ENCODE data around the gene ABHD18.
"Not testable (repeated sequence)": the region's sequence is repeated elsewhere in the genome, so short reads cannot be mapped to it uniquely, and the experiment has no call there.

Gene ABHD18

DNA sequence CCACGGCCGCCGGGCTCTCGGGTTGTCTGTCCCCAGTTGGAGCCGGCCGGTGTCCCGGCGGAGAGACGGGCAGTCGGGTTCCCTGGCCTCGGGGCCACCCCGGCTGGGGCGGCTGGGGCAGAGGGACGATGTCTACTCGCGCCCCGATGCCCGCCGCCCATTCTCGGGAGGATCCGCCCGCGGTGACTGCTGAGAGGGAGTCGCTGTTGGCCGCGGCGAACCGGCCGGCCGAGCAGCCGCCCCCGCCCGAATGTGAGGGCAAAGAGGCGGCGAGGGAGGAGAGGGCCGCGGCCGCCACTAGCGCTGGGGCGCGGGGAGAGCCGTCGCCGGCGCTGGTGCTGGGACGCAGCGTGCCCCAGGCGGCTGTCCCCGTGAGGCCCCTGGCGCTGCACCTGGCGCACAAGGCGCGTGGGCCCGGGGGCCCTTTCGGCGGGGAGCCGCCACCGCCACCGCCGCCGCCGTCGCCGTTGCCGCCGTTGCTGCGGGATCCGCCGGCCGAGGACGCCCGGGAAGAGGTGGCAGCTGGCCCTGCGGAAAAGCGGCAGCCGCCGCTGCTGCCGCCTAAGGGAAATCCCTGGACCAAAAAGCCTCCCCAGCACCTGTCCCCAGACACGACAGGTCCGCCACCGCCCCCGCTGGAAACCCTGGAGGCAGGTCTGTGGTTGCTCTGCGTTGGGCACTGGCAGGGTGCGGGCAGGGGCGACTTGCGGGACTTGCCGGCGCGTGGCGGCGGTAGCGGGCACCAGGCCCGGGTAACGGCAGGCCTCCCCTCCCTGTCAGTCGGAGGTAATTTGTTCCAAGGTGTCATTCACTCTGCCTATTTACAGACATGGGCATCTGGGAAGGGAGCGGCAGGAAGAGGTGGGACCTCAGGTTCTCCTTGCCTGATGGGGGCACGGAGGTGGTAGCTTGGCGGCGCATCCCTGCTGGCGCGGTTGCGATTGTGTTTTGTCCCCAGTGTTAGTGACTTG, 96.6 kb downstream of the ABHD18 start:
- peak; percentile 28 to 47 (median 35) for DNase-seq (ENCODE audit: low read depth in 2 of 3, low spot score in 1 of 3)

DNA sequence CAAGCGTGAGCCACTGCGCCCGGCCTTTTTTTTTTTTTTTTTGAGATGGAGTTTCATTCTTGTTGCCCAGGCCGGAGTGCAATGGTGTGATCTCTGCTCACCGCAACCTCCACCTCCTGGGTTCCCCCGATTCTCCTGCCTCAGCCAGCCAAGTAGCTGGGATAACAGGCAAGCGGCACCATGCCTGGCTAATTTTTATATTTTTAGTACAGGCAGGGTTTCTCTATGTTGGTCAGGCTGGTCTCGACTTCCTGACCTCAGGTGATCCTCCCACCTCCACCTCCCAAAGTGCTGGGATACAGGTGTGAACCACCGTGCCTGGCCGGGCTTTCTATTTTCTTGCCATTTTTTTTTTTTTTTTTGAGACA, 101.2 kb downstream of the ABHD18 start:
- not testable (repeated sequence) for DNase-seq (ENCODE audit: low read depth in 2 of 3, low spot score in 1 of 3)

DNA sequence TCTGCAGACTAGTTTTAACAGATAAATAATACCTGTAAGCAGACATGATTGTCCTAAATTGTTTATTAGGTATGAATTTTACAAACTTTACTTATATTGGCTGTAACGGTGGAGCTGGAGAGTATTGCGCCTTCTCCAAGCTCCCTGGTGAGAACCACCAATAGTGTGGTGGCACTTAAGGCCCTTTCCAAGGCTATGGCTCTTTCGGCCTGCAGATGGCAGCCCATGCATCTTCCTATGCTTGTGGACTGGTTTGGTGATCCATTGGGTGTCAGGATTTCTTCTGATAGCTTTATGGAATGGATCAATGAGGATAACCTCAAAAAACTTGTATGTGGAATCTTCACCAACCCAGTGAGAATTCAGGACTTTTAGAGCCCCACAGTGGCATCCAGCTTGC, 103.7 kb downstream of the ABHD18 start:
- DNase-seq (ENCODE audit: low read depth in 2 of 3, low spot score in 1 of 3): no peak

DNA sequence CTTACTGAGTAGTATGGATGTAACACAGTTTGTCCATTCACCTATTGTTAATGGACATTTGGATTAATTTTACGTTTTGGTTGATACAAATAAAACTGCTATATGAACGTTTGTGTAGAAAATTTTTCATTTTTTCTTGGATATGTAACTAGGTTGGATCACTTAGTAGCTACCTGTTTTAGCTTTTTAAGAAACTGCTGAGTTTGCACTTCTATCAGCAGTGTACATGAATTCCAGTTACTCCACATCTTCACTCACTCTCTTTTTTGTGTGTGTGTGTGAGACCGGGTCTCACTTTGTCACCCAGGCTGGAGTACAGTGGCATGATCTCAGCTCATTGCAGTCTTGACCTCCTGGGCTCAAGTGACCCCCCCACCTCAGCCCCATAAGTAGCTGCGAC, 111.3 kb downstream of the ABHD18 start:
- DNase-seq (ENCODE audit: low read depth in 2 of 3, low spot score in 1 of 3): no peak

Measured in stimulated activated CD4-positive, alpha-beta T cell treated with anti-CD3 and anti-CD28 coated beads, Interleukin-12 subunit alpha, Interleukin-12 subunit beta, amount 100 ng/mL, for 48 hours (primary cell).